GM12801 (cell line): ENCODE data around the gene NKX2-3.

Source experiments
- CTCF ChIP-seq: IDR thresholded peaks from one replicate; pipeline ENCODE4 v1.5.1; 2011; ENCODE audit warnings: control low read depth; ENCODE audit not compliant: insufficient read length; ENCODE audit errors: extremely low read depth

NKX2-3 gene

GRCh38 chr10:99523251-99523773 lies 9.4 kb upstream of the NKX2-3 start:
- no peak for TF ChIP-seq CTCF

- TF ChIP-seq CTCF: no peak
These were observed 8.6 kb upstream of the NKX2-3 start for GRCh38 chr10:99524050-99524666.

GRCh38 chr10:99524736-99525380 lies 7.9 kb upstream of the NKX2-3 start:
- TF ChIP-seq CTCF: no peak

GRCh38 chr10:99525897-99526296 lies 6.8 kb upstream of the NKX2-3 start:
- no peak for TF ChIP-seq CTCF

GRCh38 chr10:99526861-99527504 lies 5.8 kb upstream of the NKX2-3 start:
- no peak for TF ChIP-seq CTCF

- TF ChIP-seq CTCF: no peak
These were observed 4.9 kb upstream of the NKX2-3 start for GRCh38 chr10:99527526-99528493.
